ENCODE measurements around the gene S100A7A.
"Not testable (repeated sequence)": the region's sequence is repeated elsewhere in the genome, so short reads cannot be mapped to it uniquely, and the experiment has no call there.

S100A7A gene

DNA sequence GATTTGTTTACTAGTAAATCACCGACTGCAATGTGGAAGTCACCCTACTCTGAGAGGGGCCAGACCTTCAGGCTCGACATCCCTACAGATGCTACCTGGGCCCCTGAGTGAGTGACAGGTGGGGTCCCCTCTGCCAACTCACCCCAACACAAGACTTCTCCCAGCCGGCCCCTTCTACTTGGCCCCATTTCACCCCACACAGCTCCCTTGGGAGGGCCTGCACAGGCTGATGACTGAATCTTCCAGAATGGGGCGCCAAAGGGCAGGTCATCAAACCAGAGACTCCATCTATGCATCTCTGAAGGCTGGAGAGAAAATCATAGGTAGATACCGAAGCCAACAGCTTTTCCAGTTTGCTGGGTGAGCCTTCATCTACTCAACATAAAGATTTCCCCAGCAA, 16.1 kb upstream of the S100A7A start:
- no peak overlapping the region for H3K4me3 Mint-ChIP-seq
- no peak for DNase-seq (ENCODE audit: low spot score)
- H3K4me1 Mint-ChIP-seq (ENCODE audit: low read depth) = peaks cover 2% of the 10 kb centered on the region
- no peaks in the 10 kb centered on the region for H3K9me3 Mint-ChIP-seq
- H3K36me3 Mint-ChIP-seq (ENCODE audit: low read depth) = no peaks in the 10 kb centered on the region
- no peak overlapping the region for H3K27ac Mint-ChIP-seq
- peaks cover 7% of the 10 kb centered on the region for H3K27me3 Mint-ChIP-seq (ENCODE audit: low read depth)

DNA sequence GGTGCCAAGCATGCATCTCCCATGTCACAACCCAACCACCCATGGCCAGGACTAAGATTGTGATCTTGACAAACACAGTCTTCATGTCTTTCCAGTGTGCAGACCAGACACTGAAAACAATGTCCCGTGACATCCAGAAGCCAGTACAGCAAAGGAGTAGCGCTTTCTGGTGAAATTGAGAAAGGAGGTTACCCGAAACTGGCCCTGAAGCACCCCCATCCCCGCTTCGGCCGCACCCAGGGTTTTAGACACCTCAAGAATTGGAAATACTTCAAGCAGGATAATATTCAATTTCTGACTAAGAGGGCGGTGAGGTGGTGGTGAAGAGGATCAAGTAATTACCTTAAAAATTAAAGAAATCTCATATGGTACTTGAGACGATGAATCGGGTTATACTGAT, 14.9 kb upstream of the S100A7A start:
- no peaks in the 10 kb centered on the region for H3K36me3 Mint-ChIP-seq (ENCODE audit: low read depth)
- no peak overlapping the region for H3K4me3 Mint-ChIP-seq
- peaks cover 2% of the 10 kb centered on the region for H3K4me1 Mint-ChIP-seq (ENCODE audit: low read depth)
- H3K27me3 Mint-ChIP-seq (ENCODE audit: low read depth) = peaks cover 7% of the 10 kb centered on the region
- DNase-seq (ENCODE audit: low spot score) = no peak
- no peaks in the 10 kb centered on the region for H3K9me3 Mint-ChIP-seq
- no peak overlapping the region for H3K27ac Mint-ChIP-seq

DNA sequence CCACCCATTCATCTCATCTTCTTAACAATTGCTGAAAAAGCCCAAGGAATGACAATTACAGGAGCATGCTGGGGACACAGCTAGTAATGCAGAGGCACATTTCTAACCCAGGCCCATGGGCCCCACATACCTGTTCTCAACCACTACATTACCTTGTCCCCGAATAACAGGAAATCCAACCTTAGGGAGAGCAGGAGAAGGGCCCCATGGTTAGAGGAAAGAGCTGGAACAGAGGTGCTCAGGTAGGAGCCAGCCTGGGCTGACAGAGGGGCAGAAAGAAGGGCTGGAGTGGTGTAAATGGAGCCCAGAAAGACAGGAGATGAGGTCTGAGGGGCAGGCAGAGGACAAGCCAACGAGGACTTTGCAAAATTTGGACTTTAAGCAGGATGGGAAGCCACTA, 14.1 kb upstream of the S100A7A start:
- Mint-ChIP-seq H3K4me3 (no peak overlapping the region), H3K27me3 (ENCODE audit: low read depth) (peaks cover 7% of the 10 kb centered on the region), H3K4me1 (ENCODE audit: low read depth) (peaks cover 2% of the 10 kb centered on the region), H3K36me3 (ENCODE audit: low read depth) (no peaks in the 10 kb centered on the region), H3K27ac (no peak overlapping the region), H3K9me3 (no peaks in the 10 kb centered on the region)
- no peak for DNase-seq (ENCODE audit: low spot score)

DNA sequence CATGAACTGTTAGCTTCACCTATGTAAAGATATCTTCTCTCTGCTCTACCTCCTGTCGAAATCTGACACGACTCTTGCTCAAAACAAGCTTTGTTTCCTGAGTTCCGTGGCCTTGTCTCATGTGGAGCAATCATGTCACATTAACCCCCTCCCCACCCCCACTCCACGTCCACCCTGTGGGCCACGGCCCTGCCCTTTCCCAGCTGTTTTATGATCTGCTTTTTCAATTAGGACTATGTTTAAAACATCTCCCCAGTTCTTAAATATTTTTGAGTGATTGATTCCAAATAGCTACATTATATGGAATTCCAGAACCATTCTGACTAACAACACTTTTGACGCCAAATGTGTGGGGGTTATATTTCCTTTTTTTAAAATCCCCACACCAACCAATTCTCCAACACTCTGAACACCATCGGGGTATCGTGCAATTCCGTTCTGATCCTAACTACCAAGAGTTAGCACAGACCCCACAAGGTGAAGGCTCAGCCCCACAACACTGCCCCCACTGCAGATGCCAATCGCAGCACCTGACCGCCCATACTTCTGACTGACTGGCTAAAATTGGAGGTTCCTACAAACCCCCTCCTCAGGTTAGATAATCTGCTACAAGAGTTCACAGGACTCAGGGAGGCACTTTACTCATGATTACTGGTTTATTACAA, 12.8 kb upstream of the S100A7A start:
- Mint-ChIP-seq H3K27me3 (ENCODE audit: low read depth) (peaks cover 7% of the 10 kb centered on the region), H3K9me3 (no peaks in the 10 kb centered on the region), H3K27ac (no peak overlapping the region), H3K36me3 (ENCODE audit: low read depth) (no peaks in the 10 kb centered on the region), H3K4me3 (no peak overlapping the region), H3K4me1 (ENCODE audit: low read depth) (peaks cover 2% of the 10 kb centered on the region)
- DNase-seq (ENCODE audit: low spot score) = no peak

- Mint-ChIP-seq H3K9me3 (no peaks in the 10 kb centered on the region), H3K27me3 (ENCODE audit: low read depth) (peaks cover 7% of the 10 kb centered on the region), H3K36me3 (ENCODE audit: low read depth) (no peaks in the 10 kb centered on the region), H3K27ac (no peak overlapping the region), H3K4me1 (ENCODE audit: low read depth) (peaks cover 2% of the 10 kb centered on the region), H3K4me3 (no peak overlapping the region)
- DNase-seq (ENCODE audit: low spot score) = no peak
These were observed 12.2 kb upstream of the S100A7A start for GRCh38 chr1:153404086-153404635.

DNA sequence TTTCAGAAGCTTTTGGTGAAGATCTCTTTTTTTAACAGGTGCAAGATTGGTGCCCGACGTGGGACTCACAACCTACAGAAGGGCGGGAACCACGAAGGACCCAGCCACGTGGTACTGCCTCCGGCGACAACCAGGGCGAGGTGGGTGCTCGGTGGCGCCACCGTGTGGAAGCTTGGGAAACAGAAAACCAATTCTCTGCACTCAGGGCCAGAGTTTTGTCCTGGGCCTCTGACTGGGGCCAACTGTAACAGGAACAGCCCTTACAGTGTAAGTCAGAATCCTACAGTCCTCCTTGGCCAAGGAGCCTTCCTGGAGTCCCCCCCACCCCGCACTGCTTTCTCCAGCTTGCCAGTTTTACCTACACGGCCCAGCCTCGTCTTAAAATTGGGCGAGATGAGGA, 11.6 kb upstream of the S100A7A start:
- H3K27ac Mint-ChIP-seq = no peak overlapping the region
- H3K9me3 Mint-ChIP-seq = no peaks in the 10 kb centered on the region
- no peak overlapping the region for H3K4me3 Mint-ChIP-seq
- H3K36me3 Mint-ChIP-seq (ENCODE audit: low read depth) = no peaks in the 10 kb centered on the region
- peaks cover 11% of the 10 kb centered on the region for H3K27me3 Mint-ChIP-seq (ENCODE audit: low read depth)
- H3K4me1 Mint-ChIP-seq (ENCODE audit: low read depth) = peaks cover 2% of the 10 kb centered on the region
- DNase-seq (ENCODE audit: low spot score) = peak; percentile 23

GRCh38 chr1:153405825-153406599, 10.3 kb upstream of the S100A7A start:
- not testable (repeated sequence) for H3K4me1 Mint-ChIP-seq (ENCODE audit: low read depth); H3K4me3 Mint-ChIP-seq; H3K36me3 Mint-ChIP-seq (ENCODE audit: low read depth); H3K27ac Mint-ChIP-seq; H3K9me3 Mint-ChIP-seq; DNase-seq (ENCODE audit: low spot score)
- peaks cover 16% of the 10 kb centered on the region for H3K27me3 Mint-ChIP-seq (ENCODE audit: low read depth)

DNA sequence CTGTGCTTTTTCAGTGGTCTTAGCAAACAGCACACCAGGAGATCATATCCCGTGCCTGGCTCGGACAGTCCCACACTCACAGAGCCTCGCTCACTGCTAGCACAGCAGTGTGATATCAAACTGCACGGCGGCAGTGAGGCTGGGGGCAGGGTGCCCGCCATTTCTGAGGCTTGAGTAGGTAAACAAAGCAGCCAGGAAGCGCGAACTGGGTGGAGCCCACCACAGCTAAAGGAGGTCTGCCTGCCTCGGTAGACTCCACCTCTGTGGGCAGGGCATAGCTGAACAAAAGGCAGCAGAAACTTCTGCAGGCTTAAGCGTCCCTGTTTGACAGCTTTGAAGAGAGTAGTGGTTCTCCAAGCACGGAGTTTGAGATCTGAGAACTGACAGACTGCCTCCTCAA, 9.0 kb upstream of the S100A7A start:
- not testable (repeated sequence) for H3K27ac Mint-ChIP-seq; DNase-seq (ENCODE audit: low spot score); H3K9me3 Mint-ChIP-seq; H3K36me3 Mint-ChIP-seq (ENCODE audit: low read depth); H3K4me1 Mint-ChIP-seq (ENCODE audit: low read depth); H3K4me3 Mint-ChIP-seq
- H3K27me3 Mint-ChIP-seq (ENCODE audit: low read depth) = peaks cover 17% of the 10 kb centered on the region

- not testable (repeated sequence) for H3K27ac Mint-ChIP-seq; H3K36me3 Mint-ChIP-seq (ENCODE audit: low read depth); DNase-seq (ENCODE audit: low spot score); H3K9me3 Mint-ChIP-seq; H3K4me3 Mint-ChIP-seq; H3K4me1 Mint-ChIP-seq (ENCODE audit: low read depth)
- peaks cover 13% of the 10 kb centered on the region for H3K27me3 Mint-ChIP-seq (ENCODE audit: low read depth)
These were observed 2.4 kb upstream of the S100A7A start for GRCh38 chr1:153413961-153414360.

- H3K27ac Mint-ChIP-seq = no peak overlapping the region
- no peaks in the 10 kb centered on the region for H3K9me3 Mint-ChIP-seq
- H3K4me1 Mint-ChIP-seq (ENCODE audit: low read depth) = no peaks in the 10 kb centered on the region
These were observed 992 bp downstream of the S100A7A start for GRCh38 chr1:153417136-153417888.

GRCh38 chr1:153418758-153419435, 2.6 kb downstream of the S100A7A start:
- not testable (repeated sequence) for H3K9me3 Mint-ChIP-seq; H3K27me3 Mint-ChIP-seq (ENCODE audit: low read depth); H3K27ac Mint-ChIP-seq; DNase-seq (ENCODE audit: low spot score); H3K4me1 Mint-ChIP-seq (ENCODE audit: low read depth); H3K4me3 Mint-ChIP-seq; H3K36me3 Mint-ChIP-seq (ENCODE audit: low read depth)

More at GRCh38 chr1:153417136-153417888, 992 bp downstream of the S100A7A start:
- Mint-ChIP-seq H3K27me3 (ENCODE audit: low read depth) (no peaks in the 10 kb centered on the region), H3K36me3 (ENCODE audit: low read depth) (no peaks in the 10 kb centered on the region), H3K4me3 (no peak overlapping the region)
- DNase-seq (ENCODE audit: low spot score) = no peak

DNA sequence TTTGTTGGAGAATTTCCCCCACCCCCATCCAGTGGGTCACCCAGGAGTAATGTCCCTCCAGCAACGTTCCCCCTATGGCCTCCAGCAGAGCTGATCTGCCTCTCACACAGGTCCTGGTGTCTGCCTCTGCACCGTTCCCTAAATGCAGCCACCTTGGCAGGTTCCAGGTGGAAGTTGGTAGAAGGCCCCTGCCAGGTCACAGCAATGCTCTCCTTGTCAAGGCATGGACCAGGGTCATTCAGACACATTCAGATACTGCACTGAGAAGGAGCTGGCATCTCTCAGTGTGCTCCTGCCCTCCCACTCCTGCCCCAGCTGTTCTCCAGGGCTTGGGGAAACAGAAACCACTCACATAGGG, 3.1 kb downstream of the S100A7A start:
- not testable (repeated sequence) for H3K4me1 Mint-ChIP-seq (ENCODE audit: low read depth); H3K27me3 Mint-ChIP-seq (ENCODE audit: low read depth); H3K4me3 Mint-ChIP-seq; H3K36me3 Mint-ChIP-seq (ENCODE audit: low read depth); DNase-seq (ENCODE audit: low spot score); H3K9me3 Mint-ChIP-seq; H3K27ac Mint-ChIP-seq

DNA sequence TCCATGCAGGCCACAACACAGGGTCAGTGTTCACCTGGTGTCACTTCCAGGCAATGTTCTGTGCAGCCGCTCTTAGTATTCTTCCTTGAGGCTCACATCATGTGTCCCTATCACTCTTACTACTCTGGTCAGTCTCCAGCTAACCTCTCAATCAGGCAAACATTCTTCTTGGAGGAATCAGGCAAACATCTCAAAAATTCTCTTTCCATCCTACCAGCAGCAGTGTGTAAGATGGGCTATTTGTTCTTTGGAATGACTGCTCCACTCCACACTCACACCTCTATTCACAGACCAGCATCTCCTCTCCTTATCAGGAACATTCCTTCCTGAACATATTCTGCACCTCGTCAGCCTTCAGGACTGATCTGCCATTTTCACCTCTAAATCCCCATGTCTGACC, 4.0 kb downstream of the S100A7A start:
- no peaks in the 10 kb centered on the region for H3K27me3 Mint-ChIP-seq (ENCODE audit: low read depth)
- no peaks in the 10 kb centered on the region for H3K4me1 Mint-ChIP-seq (ENCODE audit: low read depth)
- H3K4me3 Mint-ChIP-seq = no peak overlapping the region
- no peaks in the 10 kb centered on the region for H3K9me3 Mint-ChIP-seq
- H3K27ac Mint-ChIP-seq = no peak overlapping the region
- no peaks in the 10 kb centered on the region for H3K36me3 Mint-ChIP-seq (ENCODE audit: low read depth)
- DNase-seq (ENCODE audit: low spot score) = no peak

All from T-helper 2 cell treated with Interferon-gamma antibody and Interleukin-4, amounts not matched to agents 5 μg/mL and 100 μg/mL, for 36 hours (primary cell).